ENCODE data around the gene LEMD2. TPM values are rescaled to one million over a fixed set of nuclear protein-coding genes. Genes with fewer than 3 reads are reported as not detected.

The LEMD2 gene
- total RNA-seq, 1 experiment from 2014 or later, result 91.8 TPM

- no peaks in the 10 kb centered on the region for H3K4me1 ChIP-seq (ENCODE audit: insufficient read depth, low read length)
- H3K18ac ChIP-seq (ENCODE audit: insufficient read length, low read depth, low read length), result no peak overlapping the region
- no peak for DNase-seq
- H2BK5ac ChIP-seq (ENCODE audit: insufficient read length, low read length), result no peak overlapping the region
- H4K5ac ChIP-seq (ENCODE audit: insufficient read length, low read depth, low read length), result no peak overlapping the region
- no peak overlapping the region for H2BK15ac ChIP-seq (ENCODE audit: low read depth, low read length)
- H3K4me3 Mint-ChIP-seq, result no peak overlapping the region
- H3K27ac Mint-ChIP-seq, result no peak overlapping the region
- H3K9ac ChIP-seq (ENCODE audit: extremely low read depth, insufficient read length, low read length), result no peak overlapping the region
- H3T11ph ChIP-seq (ENCODE audit: low read length), result no peak overlapping the region
- WGBS (ENCODE audit: extremely low coverage, insufficient read length, low lambda C conversion rate), result no CpG with 5 or more reads among the region's 1 CpG
- H3K27me3 Mint-ChIP-seq (ENCODE audit: low read depth), result peaks cover 5% of the 10 kb centered on the region
- H3K23ac ChIP-seq (ENCODE audit: insufficient read length, low read depth, low read length), result no peak overlapping the region
- H2BK120ac ChIP-seq (ENCODE audit: low read depth, low read length, poor library complexity, severe bottlenecking), result no peak overlapping the region
- no peak overlapping the region for H3K14ac ChIP-seq (ENCODE audit: insufficient read depth, low read length)
- no peak overlapping the region for H2AFZ ChIP-seq (ENCODE audit: low read length)
- no peak overlapping the region for H3K4me2 ChIP-seq (ENCODE audit: insufficient read depth, insufficient read length, low read length)
- H4K20me1 ChIP-seq (ENCODE audit: control insufficient read depth, insufficient read depth, insufficient read length), result no peaks in the 10 kb centered on the region
- H3K4me1 Mint-ChIP-seq, result peaks cover 31 to 68% of the 10 kb centered on the region in 2 experiments
- no peaks in the 10 kb centered on the region for H3K27me3 ChIP-seq (ENCODE audit: insufficient read depth, low read length)
- H3K9me3 ChIP-seq (ENCODE audit: control insufficient read depth, low read depth, low read length), result no peaks in the 10 kb centered on the region
- H2BK12ac ChIP-seq (ENCODE audit: insufficient read length, low read depth, low read length), result no peak overlapping the region
- H3K23me2 ChIP-seq (ENCODE audit: insufficient read length, low read depth, low read length, poor library complexity, severe bottlenecking), result no peaks in the 10 kb centered on the region
- no peak overlapping the region for H2BK20ac ChIP-seq (ENCODE audit: low read depth, low read length, poor library complexity, severe bottlenecking)
- H3K79me1 ChIP-seq (ENCODE audit: insufficient read depth, low read depth, low read length, poor library complexity, severe bottlenecking), result no peaks in the 10 kb centered on the region
- H3K36me3 Mint-ChIP-seq (ENCODE audit: insufficient read depth in 1 of 3, low read depth in 3 of 3), result no peaks in the 10 kb centered on the region; a peak in 1 of 7 replicates
- H3K79me2 ChIP-seq (ENCODE audit: insufficient read depth, low read length), result no peaks in the 10 kb centered on the region
- H4K91ac ChIP-seq (ENCODE audit: insufficient read length, low read depth, low read length), result no peak overlapping the region
- no peak overlapping the region for H3K56ac ChIP-seq (ENCODE audit: insufficient read length, low read depth, low read length)
- H2AK5ac ChIP-seq (ENCODE audit: insufficient read length, low read length), result no peak overlapping the region
- no peak overlapping the region for H4K8ac ChIP-seq (replicated peaks; ENCODE audit: insufficient read length, low read depth, low read length)
- no peak overlapping the region for H3K27ac ChIP-seq (ENCODE audit: insufficient read length, low read depth, low read length)
- no peak overlapping the region for H3K4ac ChIP-seq (ENCODE audit: low read depth, low read length)
- no peak for TF ChIP-seq CTCF (conservative IDR thresholded peaks at IDR 0.05)
- H3K9me3 Mint-ChIP-seq, result no peaks in the 10 kb centered on the region; a peak in 2 of 5 replicates
Measured at GRCh38 chr6:33752646-33753015, 36.3 kb downstream of the LEMD2 start.
